ENCODE data around the gene KSR1.

DNA sequence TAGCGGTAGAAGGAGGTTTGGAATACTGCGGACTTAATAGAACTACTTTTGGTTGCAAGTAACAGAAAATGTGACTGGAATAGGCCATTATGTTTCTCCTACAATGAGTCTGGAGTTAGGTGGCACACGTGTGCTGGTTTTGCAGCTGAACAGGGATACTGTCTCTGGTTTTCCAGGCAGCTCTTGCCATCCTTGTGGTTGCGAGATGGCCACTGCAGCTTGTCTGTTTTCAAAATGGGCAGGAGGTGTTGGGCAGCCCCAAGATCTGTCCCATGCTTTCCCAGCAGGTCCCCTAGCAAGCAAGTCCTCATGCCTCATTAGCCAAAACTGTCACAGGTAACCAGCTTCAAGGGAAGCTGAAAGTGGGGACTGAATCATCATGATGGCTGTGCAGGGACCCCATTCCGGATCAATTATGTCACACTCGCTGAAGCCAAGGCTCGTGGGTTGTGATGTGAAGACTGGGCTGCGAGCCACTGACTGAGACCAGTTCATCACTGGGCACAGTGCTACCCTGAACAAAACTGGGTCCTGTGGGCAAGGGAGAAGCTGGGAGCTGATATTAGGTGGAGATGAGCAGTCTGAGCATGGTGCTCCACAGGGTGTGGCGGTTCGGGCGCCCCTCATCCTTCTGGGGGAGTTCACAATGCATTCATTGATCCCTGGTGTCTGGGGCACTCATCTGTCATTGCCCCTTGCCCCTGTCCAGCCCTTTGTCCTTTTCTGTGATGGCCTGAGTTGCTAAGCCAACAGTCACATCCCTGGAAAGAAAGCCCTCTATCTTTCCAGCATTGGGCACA lies 82.1 kb downstream of the KSR1 start:
- TF ChIP-seq, protein P1, sequence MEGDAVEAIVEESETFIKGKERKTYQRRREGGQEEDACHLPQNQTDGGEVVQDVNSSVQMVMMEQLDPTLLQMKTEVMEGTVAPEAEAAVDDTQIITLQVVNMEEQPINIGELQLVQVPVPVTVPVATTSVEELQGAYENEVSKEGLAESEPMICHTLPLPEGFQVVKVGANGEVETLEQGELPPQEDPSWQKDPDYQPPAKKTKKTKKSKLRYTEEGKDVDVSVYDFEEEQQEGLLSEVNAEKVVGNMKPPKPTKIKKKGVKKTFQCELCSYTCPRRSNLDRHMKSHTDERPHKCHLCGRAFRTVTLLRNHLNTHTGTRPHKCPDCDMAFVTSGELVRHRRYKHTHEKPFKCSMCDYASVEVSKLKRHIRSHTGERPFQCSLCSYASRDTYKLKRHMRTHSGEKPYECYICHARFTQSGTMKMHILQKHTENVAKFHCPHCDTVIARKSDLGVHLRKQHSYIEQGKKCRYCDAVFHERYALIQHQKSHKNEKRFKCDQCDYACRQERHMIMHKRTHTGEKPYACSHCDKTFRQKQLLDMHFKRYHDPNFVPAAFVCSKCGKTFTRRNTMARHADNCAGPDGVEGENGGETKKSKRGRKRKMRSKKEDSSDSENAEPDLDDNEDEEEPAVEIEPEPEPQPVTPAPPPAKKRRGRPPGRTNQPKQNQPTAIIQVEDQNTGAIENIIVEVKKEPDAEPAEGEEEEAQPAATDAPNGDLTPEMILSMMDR (IDR thresholded peaks at IDR 0.05) = no peak
- TF ChIP-seq POLR2A (IDR thresholded peaks at IDR 0.05) = no peak

Data from vagina (tissue), 2 donors.